C4-2B (cell line): ENCODE data around the gene TMPRSS5.

ENCODE experiments used
- ZFX ChIP-seq: fragments of 450-650 bp; IDR thresholded peaks from 2 replicates; pipeline ENCODE4 v1.6.1; 2017
- TF ChIP-seq, protein P1 (sequence below): fragments of 450-650 bp; conservative IDR thresholded peaks from 2 replicates; pipeline ENCODE4 v1.5.1; 2017; ENCODE audit warnings: mild to moderate bottlenecking

DNA sequence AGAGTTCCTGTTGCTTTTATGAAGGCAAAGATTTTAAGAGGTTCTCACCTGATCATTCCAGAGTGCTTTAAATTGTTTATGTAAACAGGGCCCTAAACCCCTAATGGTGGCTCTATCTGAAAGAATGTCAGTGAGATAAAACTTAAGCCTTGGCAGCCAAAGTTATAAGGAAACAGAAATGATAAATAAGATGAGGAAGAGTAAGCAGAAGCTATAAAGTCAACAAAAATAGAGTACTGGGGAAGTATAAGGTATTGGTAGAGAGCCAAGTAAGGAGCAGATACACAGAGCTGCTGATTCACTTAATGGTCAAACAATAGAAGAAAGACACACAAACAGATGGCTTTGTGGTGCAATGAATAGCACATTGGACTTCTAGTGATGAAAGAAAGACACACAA, 37.9 kb downstream of the TMPRSS5 start:
- TF ChIP-seq, protein P1, sequence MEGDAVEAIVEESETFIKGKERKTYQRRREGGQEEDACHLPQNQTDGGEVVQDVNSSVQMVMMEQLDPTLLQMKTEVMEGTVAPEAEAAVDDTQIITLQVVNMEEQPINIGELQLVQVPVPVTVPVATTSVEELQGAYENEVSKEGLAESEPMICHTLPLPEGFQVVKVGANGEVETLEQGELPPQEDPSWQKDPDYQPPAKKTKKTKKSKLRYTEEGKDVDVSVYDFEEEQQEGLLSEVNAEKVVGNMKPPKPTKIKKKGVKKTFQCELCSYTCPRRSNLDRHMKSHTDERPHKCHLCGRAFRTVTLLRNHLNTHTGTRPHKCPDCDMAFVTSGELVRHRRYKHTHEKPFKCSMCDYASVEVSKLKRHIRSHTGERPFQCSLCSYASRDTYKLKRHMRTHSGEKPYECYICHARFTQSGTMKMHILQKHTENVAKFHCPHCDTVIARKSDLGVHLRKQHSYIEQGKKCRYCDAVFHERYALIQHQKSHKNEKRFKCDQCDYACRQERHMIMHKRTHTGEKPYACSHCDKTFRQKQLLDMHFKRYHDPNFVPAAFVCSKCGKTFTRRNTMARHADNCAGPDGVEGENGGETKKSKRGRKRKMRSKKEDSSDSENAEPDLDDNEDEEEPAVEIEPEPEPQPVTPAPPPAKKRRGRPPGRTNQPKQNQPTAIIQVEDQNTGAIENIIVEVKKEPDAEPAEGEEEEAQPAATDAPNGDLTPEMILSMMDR: no peak
- no peak for TF ChIP-seq ZFX
